Activated naive CD4-positive, alpha-beta T cell treated with anti-CD3 and anti-CD28 coated beads, Interleukin-2, amount 50 U/mL, for 16 hours (primary cell): ENCODE measurements around the gene FRMD4A.

Source experiments
- DNase-seq: peaks from one replicate; pipeline ENCODE4 v3.0.0-alpha.2; 2020

Gene FRMD4A

GRCh38 chr10:13654846-13655245 is 675.9 kb downstream of the FRMD4A start:
- no peak for DNase-seq

GRCh38 chr10:13654118-13654830 is 676.5 kb downstream of the FRMD4A start:
- DNase-seq = no peak

- no peak for DNase-seq
These were observed 677.9 kb downstream of the FRMD4A start for GRCh38 chr10:13652860-13653259.

DNA sequence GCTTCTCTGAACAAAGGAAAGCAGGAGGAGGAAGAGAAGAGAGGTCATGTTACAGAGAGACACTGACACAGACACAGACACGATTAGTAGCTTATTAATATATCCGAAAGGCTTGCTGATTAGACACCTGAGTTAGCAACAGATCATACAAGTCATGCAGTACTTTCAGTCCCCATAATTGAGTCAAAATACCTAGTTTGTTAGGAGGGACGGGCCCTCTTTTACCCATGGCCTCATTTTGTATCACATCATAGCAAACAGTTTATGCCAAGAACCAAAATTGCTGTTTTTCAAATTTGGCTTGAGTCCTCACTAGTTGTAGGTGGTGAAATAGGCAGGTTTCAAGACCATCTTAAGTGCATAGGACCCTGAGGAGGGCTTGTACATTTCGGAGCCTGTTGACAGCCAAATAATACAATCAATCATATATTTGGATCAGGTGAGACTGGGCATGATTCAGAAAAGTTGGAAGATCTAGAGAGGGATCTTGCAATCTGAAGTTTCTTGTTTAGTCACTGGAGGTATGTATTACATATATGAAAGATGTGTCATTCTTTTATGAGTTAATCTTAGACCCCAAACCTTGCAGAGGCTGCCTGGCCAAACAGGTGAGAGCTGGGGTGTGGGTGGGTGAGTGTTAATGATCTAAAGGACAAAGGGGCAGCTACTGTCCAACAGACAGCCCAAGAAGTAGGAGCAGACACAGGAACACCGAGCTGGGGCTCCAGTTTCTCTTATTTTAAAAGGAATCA is 678.6 kb downstream of the FRMD4A start:
- DNase-seq = no peak

DNA sequence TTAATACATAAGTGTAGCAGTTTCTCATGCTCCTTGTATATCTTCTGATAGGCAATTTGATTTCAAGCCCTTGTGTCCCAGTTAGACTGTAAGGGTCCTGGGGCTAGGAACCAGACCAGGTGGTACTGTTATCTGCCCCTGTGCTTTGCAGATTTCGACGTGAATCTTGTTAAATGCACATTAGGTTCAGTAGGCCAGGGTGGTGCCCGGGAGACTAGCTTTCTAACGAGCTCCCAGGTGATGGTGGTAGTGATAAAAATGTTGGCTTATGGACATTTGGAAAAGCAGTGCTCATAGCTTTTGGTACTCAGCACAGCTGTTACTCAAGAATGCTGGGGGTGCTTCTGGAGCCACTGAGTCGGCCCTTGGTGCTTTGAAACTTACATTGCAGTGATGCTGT is 679.8 kb downstream of the FRMD4A start:
- no peak for DNase-seq

DNA sequence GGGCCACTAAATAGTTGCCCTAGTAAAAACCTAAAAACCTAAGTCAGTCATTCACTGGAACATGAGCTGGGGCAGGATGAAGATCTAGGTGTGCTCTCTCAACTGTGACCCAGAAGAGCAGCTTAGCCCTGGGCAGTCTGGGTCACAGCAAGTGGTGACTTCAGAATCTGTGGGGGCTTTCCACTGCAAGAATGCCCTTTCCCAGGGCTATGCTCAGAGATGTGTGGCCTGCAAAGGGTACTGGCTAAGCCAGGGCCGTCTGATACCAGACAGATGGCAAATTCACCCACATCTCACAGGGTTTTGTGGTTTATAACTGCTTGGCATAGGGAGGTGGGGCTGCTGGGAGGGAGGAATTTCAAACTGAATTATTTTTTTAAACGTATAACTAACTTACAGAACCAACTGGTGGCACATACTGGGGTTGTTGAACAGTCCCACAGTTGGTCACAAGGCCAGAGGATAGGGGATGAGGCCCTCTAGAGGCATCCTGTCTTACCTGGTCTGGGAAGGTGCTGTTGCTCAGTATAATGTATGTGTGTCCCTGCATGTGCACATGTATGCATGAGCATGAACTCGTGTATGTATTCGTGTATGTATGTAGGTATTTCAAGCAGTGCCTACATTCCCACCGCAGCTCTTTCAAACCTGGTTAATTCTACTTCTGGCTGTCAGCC is 680.7 kb downstream of the FRMD4A start:
- DNase-seq = no peak

DNA sequence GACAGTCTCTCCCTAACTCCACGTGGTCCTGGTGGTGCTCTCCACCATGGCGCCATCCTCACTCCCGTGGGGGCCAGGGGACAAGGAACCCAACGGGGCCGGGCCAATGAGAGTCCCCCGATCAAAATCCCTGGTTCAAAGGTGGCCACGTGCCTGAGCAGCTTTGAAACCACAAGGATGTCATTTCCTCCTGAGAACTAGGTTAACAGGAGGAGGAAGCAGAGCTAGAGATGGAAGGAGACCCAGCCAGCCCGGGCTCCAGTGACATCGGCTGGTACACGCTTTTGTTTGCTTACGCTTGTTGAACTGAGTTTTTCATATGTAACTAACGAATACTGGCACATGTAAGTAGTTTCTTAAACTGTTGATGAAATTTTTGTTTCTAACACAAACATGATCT is 682.3 kb downstream of the FRMD4A start:
- DNase-seq = no peak

- DNase-seq = no peak
These were observed 685.9 kb downstream of the FRMD4A start for GRCh38 chr10:13644866-13645265.

DNA sequence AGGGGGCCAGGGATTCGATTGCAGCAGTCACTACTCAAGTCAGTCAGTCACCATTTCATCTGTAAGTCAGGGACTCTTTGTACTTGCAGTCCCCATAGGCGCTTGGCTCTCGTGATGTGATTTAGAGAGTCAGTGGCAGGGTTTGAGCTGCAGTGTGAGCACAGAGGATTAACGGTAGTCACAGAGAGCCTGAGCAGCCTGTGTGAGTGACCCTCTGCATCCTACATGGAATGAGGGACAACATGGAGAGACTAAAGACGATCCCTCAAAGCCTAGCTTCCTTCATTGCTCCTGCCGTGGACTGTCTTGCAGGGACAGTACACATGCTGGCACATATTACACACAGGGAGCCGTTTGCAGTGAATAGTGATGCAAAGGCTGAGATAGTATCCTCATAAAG is 687.7 kb downstream of the FRMD4A start:
- DNase-seq = no peak

GRCh38 chr10:13642293-13642692 is 688.4 kb downstream of the FRMD4A start:
- DNase-seq = no peak

- no peak for DNase-seq
These were observed 692.8 kb downstream of the FRMD4A start for GRCh38 chr10:13637894-13638293.

- DNase-seq = no peak
These were observed 693.3 kb downstream of the FRMD4A start for GRCh38 chr10:13637303-13637856.

- no peak for DNase-seq
These were observed 693.9 kb downstream of the FRMD4A start for GRCh38 chr10:13636776-13637175.

DNA sequence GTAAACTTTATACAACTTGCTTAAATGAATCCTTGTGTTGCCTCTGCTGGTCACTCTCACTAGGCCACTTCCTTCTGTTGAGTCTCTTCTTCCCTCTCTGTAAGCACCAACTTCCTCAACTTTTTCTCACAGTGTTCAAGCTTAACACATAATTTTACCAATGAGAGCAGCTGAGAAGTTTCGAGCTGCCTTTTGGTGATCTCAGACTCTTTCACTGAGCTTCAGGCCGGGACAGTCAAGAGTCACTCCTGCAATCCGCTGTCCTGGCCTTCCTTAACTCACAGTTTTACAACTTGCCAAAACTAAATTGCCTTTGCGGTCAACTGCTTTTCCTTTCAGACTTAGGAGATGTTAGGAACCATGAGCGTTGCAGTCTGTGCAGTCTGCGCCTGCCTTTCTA is 696.5 kb downstream of the FRMD4A start:
- DNase-seq = no peak

DNA sequence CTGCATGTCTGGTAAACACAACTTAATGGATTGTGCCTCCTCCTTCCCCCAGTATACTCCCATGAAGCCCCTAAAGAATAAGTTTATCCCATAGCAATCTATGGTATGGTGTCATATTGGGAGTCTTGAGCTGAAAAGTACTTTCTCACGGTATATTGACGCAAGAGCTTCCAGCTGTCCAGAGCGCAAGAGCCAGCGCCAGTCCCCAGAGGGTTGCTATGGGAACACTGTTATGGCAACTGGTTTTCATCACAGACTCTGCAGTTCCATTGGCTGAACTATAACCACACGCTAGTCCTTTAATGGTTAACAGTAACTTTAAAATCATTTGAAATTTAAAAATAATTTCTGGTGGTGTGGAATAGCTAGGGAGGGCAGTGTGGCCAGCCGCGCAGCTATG is 697.0 kb downstream of the FRMD4A start:
- no peak for DNase-seq

DNA sequence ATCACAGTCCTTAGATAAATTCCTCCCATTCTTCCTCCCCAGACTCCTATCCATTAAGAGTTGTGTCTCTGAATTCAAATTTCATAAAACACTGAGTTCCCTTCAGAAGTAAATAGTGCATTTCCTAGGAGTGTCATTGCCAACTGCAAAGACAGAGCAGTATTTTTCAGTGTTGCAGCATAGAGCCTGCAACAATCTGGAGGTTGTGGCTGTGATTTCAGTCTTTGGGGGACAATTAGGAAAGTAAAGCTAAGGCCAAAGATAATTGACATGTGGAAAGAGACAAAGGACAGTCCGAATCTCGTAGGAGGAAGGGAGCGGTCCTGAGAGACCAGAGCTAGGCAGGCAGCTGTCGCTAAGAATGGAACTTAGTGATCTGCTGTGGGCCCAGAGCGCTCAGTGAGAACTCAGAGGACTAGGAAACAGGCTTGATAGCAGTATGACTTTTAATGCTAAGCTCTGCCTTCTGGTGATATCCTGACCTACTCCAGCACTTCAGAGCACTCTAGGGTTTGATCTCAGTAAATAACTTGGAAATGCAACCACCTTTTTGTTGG is 697.8 kb downstream of the FRMD4A start:
- no peak for DNase-seq

DNA sequence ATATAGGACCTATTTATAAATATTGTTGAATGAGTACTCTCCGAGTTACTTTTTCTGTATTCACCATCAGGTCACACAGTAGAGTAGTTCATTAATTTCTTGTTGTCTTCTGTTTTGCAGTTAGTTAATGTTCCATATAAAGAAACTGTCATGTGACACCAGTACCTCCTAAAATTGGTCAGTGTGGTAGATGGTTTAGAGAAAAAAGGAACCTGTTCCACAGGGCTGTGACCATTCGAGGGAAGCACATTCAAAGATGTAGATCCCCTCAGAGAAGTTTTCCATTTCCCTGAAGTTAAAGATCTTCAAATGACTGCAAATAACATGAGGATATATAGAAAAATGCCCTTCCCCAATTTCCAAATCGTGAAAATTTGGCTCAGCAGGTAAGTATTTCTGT is 698.3 kb downstream of the FRMD4A start:
- DNase-seq = no peak

DNA sequence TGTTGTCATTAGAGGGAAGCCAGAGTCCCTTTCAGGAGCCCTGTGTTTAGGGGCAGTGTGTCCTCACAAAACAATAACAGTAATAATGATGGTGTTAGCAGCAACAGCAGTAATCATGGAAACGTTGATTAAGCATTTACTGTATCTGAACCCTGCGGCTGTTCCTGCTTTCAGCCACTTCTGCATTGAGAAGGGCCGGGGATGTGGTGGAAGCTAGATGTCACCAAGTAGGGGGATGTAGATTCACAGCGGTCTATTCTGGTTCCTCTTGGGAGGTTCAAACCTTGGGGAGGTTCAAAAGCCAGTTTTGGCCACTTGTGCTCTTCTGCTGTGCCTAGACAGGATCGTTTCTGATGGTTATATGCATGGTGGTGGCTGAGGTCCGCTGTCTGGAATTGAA is 699.1 kb downstream of the FRMD4A start:
- no peak for DNase-seq

DNA sequence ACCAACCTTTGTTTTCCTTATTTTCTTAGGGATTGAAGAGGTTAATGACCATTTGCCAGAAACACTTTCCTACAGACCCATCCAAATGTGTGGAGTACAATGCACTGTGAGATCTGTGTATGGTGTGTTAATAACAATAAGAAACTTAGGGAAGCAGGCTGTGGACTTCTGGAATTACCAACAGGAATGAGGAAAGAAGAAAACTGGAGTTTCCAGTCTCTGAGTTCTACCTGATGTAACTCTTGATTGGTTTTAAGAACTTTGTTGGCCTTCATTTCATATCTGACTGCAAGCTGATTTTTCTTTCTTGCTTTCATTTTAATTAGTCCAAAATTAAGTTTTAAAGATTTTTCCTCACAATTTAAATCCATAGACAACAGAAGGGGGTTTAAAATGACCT is 700.5 kb downstream of the FRMD4A start:
- no peak for DNase-seq

DNA sequence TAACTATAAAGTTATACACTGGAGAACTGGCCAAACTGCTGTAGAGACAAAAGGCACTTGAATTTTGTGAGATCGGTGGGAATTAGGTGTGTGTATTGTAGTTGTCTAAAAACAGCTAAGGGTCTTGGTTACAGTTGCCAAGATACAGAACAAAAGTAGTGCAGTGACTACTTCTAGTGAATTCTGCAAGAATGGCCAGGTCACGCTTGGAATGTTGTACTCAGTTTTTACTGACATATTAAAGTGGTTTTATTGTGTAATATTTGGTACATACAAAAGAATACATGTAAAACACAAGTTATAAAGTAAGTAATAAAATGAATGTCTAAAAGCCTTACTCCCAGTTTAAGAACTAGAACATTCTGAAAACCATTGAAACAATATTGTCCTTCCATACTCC is 701.6 kb downstream of the FRMD4A start:
- DNase-seq = no peak

- no peak for DNase-seq
These were observed 702.1 kb downstream of the FRMD4A start for GRCh38 chr10:13628661-13629060.

- no peak for DNase-seq
These were observed 703.0 kb downstream of the FRMD4A start for GRCh38 chr10:13627459-13628310.
